GM10266 (cell line): ENCODE results near the gene JMJD4.

Source experiments
- DNase-seq: peaks from one replicate; pipeline ENCODE4 v3.0.0; 2012; ENCODE audit errors: extremely low spot score
- CTCF ChIP-seq: IDR thresholded peaks from 2 replicates; pipeline ENCODE4 v1.5.1; 2012; ENCODE audit warnings: mild to moderate bottlenecking, low read depth; ENCODE audit not compliant: control insufficient read depth, insufficient read depth; ENCODE audit errors: missing control alignments

JMJD4 gene

GRCh38 chr1:227735539-227736285 is 610 bp upstream of the JMJD4 start:
- no peak for DNase-seq
- no peak for TF ChIP-seq CTCF

- no peak for DNase-seq
These were observed 601 bp downstream of the JMJD4 start for GRCh38 chr1:227734546-227734855.

GRCh38 chr1:227733751-227734545 is 1.2 kb downstream of the JMJD4 start:
- DNase-seq, result no peak
- no peak for TF ChIP-seq CTCF

More at GRCh38 chr1:227734546-227734855, 601 bp downstream of the JMJD4 start:
- no peak for TF ChIP-seq CTCF

GRCh38 chr1:227733309-227733705 is 1.8 kb downstream of the JMJD4 start:
- no peak for DNase-seq
- no peak for TF ChIP-seq CTCF

- no peak for DNase-seq
- no peak for TF ChIP-seq CTCF
These were observed 2.4 kb downstream of the JMJD4 start for GRCh38 chr1:227732586-227733308.

- no peak for TF ChIP-seq CTCF
- no peak for DNase-seq
These were observed 3.2 kb downstream of the JMJD4 start for GRCh38 chr1:227731696-227732585.
